Sigmoid colon (tissue), 7 donors: ENCODE measurements around the gene C1QTNF5. TPM values are rescaled to one million over a fixed set of nuclear protein-coding genes. Genes with fewer than 3 reads are reported as not detected.

Experiments
- DNase-seq: peaks from one replicate; pipeline ENCODE4 v3.0.0-alpha.2; 2019
- H3K27ac ChIP-seq, 4 donors: fragments of 200-600 bp; sonication (generic); one replicate each; pipeline ENCODE4 v1.5.1; 2016 to 2019; ENCODE audit warnings: mild to moderate bottlenecking in 1 of 4
- H3K27me3 ChIP-seq, 3 donors: fragments of 200-600 bp; sonication (generic); one replicate each; pipeline ENCODE4 v1.5.1; 2019; ENCODE audit warnings: mild to moderate bottlenecking in 1 of 3
- H3K36me3 ChIP-seq, 4 donors: fragments of 200-600 bp; sonication (generic); one replicate each; pipeline ENCODE4 v1.5.1; 2016 to 2019
- H3K4me1 ChIP-seq, 4 donors: fragments of 200-600 bp; sonication (generic); one replicate each; pipeline ENCODE4 v1.5.1; 2017 to 2019
- H3K4me3 ChIP-seq, 4 donors: fragments of 200-600 bp; sonication (generic); one replicate each; pipeline ENCODE4 v1.5.1; 2017 to 2019; ENCODE audit warnings: mild to moderate bottlenecking in 2 of 4, moderate library complexity in 1 of 4
- H3K9me3 ChIP-seq, 4 donors: fragments of 200-600 bp in 3 of 4; sonication (generic) in 3 of 4; one replicate each; pipeline versions ENCODE4 v1.5.1 to v1.6.1; 2013 to 2019
- CTCF ChIP-seq, 4 experiments: fragments of 450-650 bp in 3 of 4; fragments of 200-600 bp in 1 of 4; IDR thresholded peaks; one replicate each; pipeline ENCODE4 v1.5.1; 2016 to 2019; ENCODE audit warnings: antibody characterized with exemption in 4 of 4, mild to moderate bottlenecking in 3 of 4, moderate library complexity in 2 of 4
- EP300 ChIP-seq, 4 donors: sonication (generic); formaldehyde crosslinking; IDR thresholded peaks; one replicate each; pipeline ENCODE4 v1.6.1; 2017; ENCODE audit warnings: antibody characterized with exemption in 4 of 4
- POLR2A ChIP-seq, 2 donors: fragments of 450-650 bp; IDR thresholded peaks; one replicate each; pipeline ENCODE4 v1.6.1; 2016; ENCODE audit warnings: antibody characterized with exemption in 2 of 2, mild to moderate bottlenecking in 2 of 2, moderate library complexity in 2 of 2
- POLR2AphosphoS5 ChIP-seq, 4 donors: sonication (generic); formaldehyde crosslinking; IDR thresholded peaks; one replicate each; pipeline ENCODE4 v1.6.1; 2017; ENCODE audit warnings: antibody characterized with exemption in 4 of 4
- WGBS, 2 donors: extraction: QIAGEN DNeasy Blood & Tissue Kit; methylation state at CpG; one replicate each; pipeline ENCODE4 v1.1.7; 2013; 5-methylcytosine and 5-hydroxymethylcytosine counted together
- intact Hi-C: fragments of 100-400 bp; cut with DNase I; formaldehyde crosslinking; loops from one replicate; pipeline ENCODE4 v1.15.1; 2023
- polyA plus RNA-seq, 3 donors: library from polyadenylated mRNA; stranded (reverse); fragments of 200-250 nt; gene quantifications; one replicate each; pipeline ENCODE4 v1.2.3, GENCODE V29; 2013
- total RNA-seq, 4 donors: library from RNA; depleted of rRNA; stranded (reverse); fragments of >200 nt; gene quantifications; one replicate each; pipeline ENCODE4 v1.1.0, GENCODE V29; 2016
- donor health status: healthy with polysubstance abuse.
- donor health status: Bipolar disorder and iron deficiency.
- donor health status: healthy.

The C1QTNF5 gene
- total and polyA plus RNA-seq, 7 donors = 4.9 to 35.2 (median 23.2) TPM

DNA sequence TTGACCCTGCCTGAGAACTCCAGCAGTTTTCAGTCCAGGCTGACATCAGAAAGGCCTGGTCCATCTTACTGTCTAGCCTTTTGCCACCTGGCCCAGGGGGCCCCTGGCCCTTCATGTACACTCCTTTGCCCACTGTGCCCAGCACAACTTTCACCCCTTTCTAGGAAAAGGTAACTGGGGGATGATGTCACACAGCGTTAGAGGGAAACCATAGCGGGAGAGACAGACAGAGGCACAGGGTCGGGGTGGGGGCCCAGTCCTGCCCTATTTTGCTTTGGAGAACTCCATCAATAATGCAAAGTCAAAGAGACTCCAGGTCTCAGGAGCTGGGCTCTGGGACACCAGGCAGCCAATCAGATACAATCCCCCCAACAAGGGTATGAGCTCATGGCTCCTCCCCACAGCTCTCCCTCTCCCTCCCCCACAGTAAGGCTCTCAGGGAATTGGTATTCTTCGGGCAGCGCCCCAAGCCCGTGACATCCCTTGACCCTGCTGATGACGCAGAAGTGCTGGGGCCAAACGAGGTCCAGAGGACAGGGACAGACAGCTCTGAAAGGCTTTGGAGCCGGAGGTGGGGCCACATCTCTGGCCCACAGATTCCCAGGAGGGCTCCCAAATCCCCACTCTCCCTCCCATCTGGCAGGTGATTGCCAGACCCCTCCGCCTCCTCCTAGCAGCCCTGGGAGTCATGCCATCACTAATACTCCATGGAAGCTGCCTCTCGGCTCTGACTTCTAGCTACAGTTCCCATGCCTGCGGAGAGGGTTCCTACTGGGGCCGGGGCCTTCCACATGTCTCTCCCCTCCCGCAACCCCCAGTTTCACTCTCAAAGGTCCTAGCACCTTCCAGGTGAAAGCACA, 34.9 kb upstream of the C1QTNF5 start:
- intact Hi-C loops = no loop called here
- 67 to 73% methylated on average over 14 of the region's 14 CpGs for WGBS, 2 donors
- Histone ChIP-seq H3K4me3 (no peak overlapping the region), H3K27me3 (no peaks in the 10 kb centered on the region), H3K9me3 (no peaks in the 10 kb centered on the region), H3K27ac (peak overlapping the region; percentile 69 to 84 (median 76)), H3K4me1 (peaks cover 0 to 36% (median 26%) of the 10 kb centered on the region in 4 donors), H3K36me3 (no peaks in the 10 kb centered on the region)
- TF ChIP-seq CTCF (IDR thresholded peaks at IDR 0.05) = no peak
- peak in 2 of 4 donors; percentile 31 to 62 for TF ChIP-seq EP300 (IDR thresholded peaks at IDR 0.05)
- TF ChIP-seq POLR2A (IDR thresholded peaks at IDR 0.05) = no peak
- peak in 3 of 4 donors; percentile 41 to 73 (median 49) for TF ChIP-seq POLR2AphosphoS5 (IDR thresholded peaks at IDR 0.05)
- DNase-seq = peak; percentile 84

DNA sequence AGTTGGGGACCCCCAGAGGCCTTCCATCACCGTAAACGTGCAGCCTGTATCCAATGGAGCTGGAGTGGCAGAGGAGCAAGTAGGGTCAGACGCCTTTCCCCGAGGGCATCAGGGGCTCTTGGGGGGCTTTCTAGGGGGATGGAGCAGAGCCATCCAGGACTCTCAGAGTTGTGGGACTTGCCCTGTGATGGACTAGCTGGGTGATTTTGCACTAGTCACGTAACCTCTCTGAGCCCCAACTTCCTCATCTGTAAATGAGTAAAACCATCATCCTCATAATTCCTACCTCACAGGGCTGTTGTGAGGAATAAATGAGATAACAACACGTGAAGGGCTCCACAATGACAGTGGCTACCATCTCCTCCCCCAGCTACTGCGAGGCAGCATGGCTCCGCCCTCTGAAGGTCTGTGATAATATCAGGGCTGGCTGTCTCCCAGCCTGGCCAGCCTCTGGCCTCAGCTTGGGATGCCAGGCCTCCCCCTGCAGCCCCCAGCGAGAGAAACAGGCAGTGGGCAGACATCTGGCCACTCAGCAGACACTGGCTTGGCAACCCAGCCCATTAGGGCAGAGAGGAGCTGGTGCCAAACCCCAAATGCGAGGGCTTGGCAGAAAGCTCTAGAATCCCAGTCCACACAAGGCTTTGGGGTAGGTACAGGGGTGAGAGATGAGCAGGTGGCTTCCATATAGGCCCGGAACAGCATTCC, 34.1 kb upstream of the C1QTNF5 start:
- no peaks in the 10 kb centered on the region for H3K9me3 ChIP-seq
- 38 to 62% methylated on average over 11 of the region's 11 CpGs for WGBS, 2 donors
- H3K4me1 ChIP-seq = peaks cover 0 to 42% (median 26%) of the 10 kb centered on the region in 4 donors
- intact Hi-C loops = loop anchor here (1.0 kb wide), 1 partner anchor 18 kb away; no protein-coding TSS in a partner anchor
- TF ChIP-seq POLR2AphosphoS5 (IDR thresholded peaks at IDR 0.05) (no peak), CTCF (IDR thresholded peaks at IDR 0.05) (no peak)
- H3K4me3 ChIP-seq = no peak overlapping the region
- no peaks in the 10 kb centered on the region for H3K36me3 ChIP-seq
- H3K27me3 ChIP-seq = no peaks in the 10 kb centered on the region
- no peak for DNase-seq
- H3K27ac ChIP-seq = peak overlapping the region; percentile 69 to 84 (median 76)

GRCh38 chr11:119373921-119374631, 33.4 kb upstream of the C1QTNF5 start:
- intact Hi-C loops = loop anchor here (1.0 kb wide), 1 partner anchor 18 kb away; no protein-coding TSS in a partner anchor
- Histone ChIP-seq H3K27me3 (no peaks in the 10 kb centered on the region), H3K36me3 (no peaks in the 10 kb centered on the region), H3K9me3 (no peaks in the 10 kb centered on the region), H3K27ac (peak overlapping the region in 3 of 4 donors; percentile 75 to 84 (median 76)), H3K4me1 (peaks cover 0 to 48% (median 31%) of the 10 kb centered on the region in 4 donors), H3K4me3 (no peak overlapping the region)
- no peak for DNase-seq
- WGBS, 2 donors = 46 to 50% methylated on average over 5 of the region's 5 CpGs
- peak; percentile 35 to 82 (median 78) for TF ChIP-seq CTCF (IDR thresholded peaks at IDR 0.05)
- TF ChIP-seq POLR2AphosphoS5 (IDR thresholded peaks at IDR 0.05) = no peak
- no peak for TF ChIP-seq EP300 (IDR thresholded peaks at IDR 0.05)

- intact Hi-C loops = no loop called here
- WGBS, 2 donors = 64 to 81% methylated on average over 23 of the region's 23 CpGs
Measured at GRCh38 chr11:119373059-119373920, 32.6 kb upstream of the C1QTNF5 start.

More at GRCh38 chr11:119373059-119373920, 32.6 kb upstream of the C1QTNF5 start:
- H3K36me3 ChIP-seq = no peaks in the 10 kb centered on the region
- no peaks in the 10 kb centered on the region for H3K27me3 ChIP-seq
- no peak overlapping the region for H3K27ac ChIP-seq
- H3K4me3 ChIP-seq = no peak overlapping the region
- TF ChIP-seq EP300 (IDR thresholded peaks at IDR 0.05) (no peak), POLR2A (IDR thresholded peaks at IDR 0.05) (no peak), CTCF (IDR thresholded peaks at IDR 0.05) (no peak), POLR2AphosphoS5 (IDR thresholded peaks at IDR 0.05) (no peak)
- H3K9me3 ChIP-seq = no peaks in the 10 kb centered on the region
- peaks cover 0 to 56% (median 39%) of the 10 kb centered on the region in 4 donors for H3K4me1 ChIP-seq
- no peak for DNase-seq
